ENCODE data around the gene PAOX.

GRCh38 chr10:133368153-133368552, 10.9 kb upstream of the PAOX start:
- TF ChIP-seq, protein P1, sequence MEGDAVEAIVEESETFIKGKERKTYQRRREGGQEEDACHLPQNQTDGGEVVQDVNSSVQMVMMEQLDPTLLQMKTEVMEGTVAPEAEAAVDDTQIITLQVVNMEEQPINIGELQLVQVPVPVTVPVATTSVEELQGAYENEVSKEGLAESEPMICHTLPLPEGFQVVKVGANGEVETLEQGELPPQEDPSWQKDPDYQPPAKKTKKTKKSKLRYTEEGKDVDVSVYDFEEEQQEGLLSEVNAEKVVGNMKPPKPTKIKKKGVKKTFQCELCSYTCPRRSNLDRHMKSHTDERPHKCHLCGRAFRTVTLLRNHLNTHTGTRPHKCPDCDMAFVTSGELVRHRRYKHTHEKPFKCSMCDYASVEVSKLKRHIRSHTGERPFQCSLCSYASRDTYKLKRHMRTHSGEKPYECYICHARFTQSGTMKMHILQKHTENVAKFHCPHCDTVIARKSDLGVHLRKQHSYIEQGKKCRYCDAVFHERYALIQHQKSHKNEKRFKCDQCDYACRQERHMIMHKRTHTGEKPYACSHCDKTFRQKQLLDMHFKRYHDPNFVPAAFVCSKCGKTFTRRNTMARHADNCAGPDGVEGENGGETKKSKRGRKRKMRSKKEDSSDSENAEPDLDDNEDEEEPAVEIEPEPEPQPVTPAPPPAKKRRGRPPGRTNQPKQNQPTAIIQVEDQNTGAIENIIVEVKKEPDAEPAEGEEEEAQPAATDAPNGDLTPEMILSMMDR (IDR thresholded peaks at IDR 0.05; ENCODE audit: borderline replicate concordance, extremely low read depth, low read length, poor library complexity, severe bottlenecking), result no peak
- TF ChIP-seq EZH2 (IDR thresholded peaks at IDR 0.05; ENCODE audit: borderline replicate concordance, low read depth, low read length, severe bottlenecking), result no peak

Data from DND-41 (cell line).